SK-N-SH treated with all-trans-retinoic acid at 6 μM for 48 hours (cell line): ENCODE data around the gene NMRK2.
"Not testable (repeated sequence)": the region's sequence is repeated elsewhere in the genome, so short reads cannot be mapped to it uniquely, and the experiment has no call there.

ENCODE experiments used
- ATAC-seq: fragments of 200-7000 bp; cut with Tn5 transposase; 3 replicates; pipeline ENCODE4 v1.9.1; 2020; ENCODE audit warnings: mild to moderate bottlenecking, moderate library complexity
- ARNTL ChIP-seq: fragments of 450-650 bp; formaldehyde crosslinking; IDR thresholded peaks from 2 replicates; pipeline ENCODE4 v1.5.0; 2020; ENCODE audit warnings: low read depth, mild to moderate bottlenecking, moderate library complexity, borderline replicate concordance
- BACH2 ChIP-seq: fragments of 250-450 bp; sonication (Bioruptor Pico); IDR thresholded peaks from 2 replicates; pipeline ENCODE4 v1.9.0; 2021; ENCODE audit warnings: mild to moderate bottlenecking, borderline replicate concordance
- CSDC2 ChIP-seq: fragments of 250-450 bp; sonication (Bioruptor Pico); IDR thresholded peaks from 2 replicates; pipeline ENCODE4 v1.5.0; 2020; ENCODE audit warnings: mild to moderate bottlenecking, moderate library complexity
- ESRRG ChIP-seq: fragments of 250-450 bp; sonication (Bioruptor Pico); IDR thresholded peaks from 2 replicates; pipeline ENCODE4 v1.6.1; 2021; ENCODE audit warnings: mild to moderate bottlenecking
- GLIS3 ChIP-seq: fragments of 250-450 bp; sonication (Bioruptor Pico); IDR thresholded peaks from 2 replicates; pipeline ENCODE4 v1.5.0; 2020; ENCODE audit warnings: mild to moderate bottlenecking, moderate library complexity
- ISL1 ChIP-seq: fragments of 250-450 bp; sonication (Bioruptor Pico); IDR thresholded peaks from 2 replicates; pipeline ENCODE4 v2.1.2; 2022; ENCODE audit warnings: mild to moderate bottlenecking, moderate library complexity
- OSR1 ChIP-seq: fragments of 250-450 bp; sonication (Bioruptor Pico); IDR thresholded peaks from 2 replicates; pipeline ENCODE4 v1.8.0; 2022; ENCODE audit warnings: moderate library complexity, mild to moderate bottlenecking, inconsistent platforms
- PATZ1 ChIP-seq: fragments of 250-450 bp; sonication (Bioruptor Pico); IDR thresholded peaks from 2 replicates; pipeline ENCODE4 v1.8.0; 2020; ENCODE audit warnings: mild to moderate bottlenecking, moderate library complexity, borderline replicate concordance
- POU6F1 ChIP-seq: fragments of 250-450 bp; sonication (Bioruptor Pico); IDR thresholded peaks from 2 replicates; pipeline ENCODE4 v1.8.0; 2021; ENCODE audit warnings: low read depth, mild to moderate bottlenecking, moderate library complexity, borderline replicate concordance
- SNAI2 ChIP-seq: fragments of 250-450 bp; sonication (Bioruptor Pico); IDR thresholded peaks from 2 replicates; pipeline ENCODE4 v1.5.0; 2020; ENCODE audit warnings: mild to moderate bottlenecking, moderate library complexity
- TCF4 ChIP-seq: fragments of 250-450 bp; sonication (Bioruptor Pico); IDR thresholded peaks from 2 replicates; pipeline ENCODE4 v1.8.0; 2021; ENCODE audit warnings: mild to moderate bottlenecking, moderate library complexity, borderline replicate concordance
- TOX ChIP-seq: fragments of 250-450 bp; sonication (Bioruptor Pico); IDR thresholded peaks from 2 replicates; pipeline ENCODE4 v1.8.0; 2021; ENCODE audit warnings: mild to moderate bottlenecking, moderate library complexity, borderline replicate concordance
- ZC3H10 ChIP-seq: fragments of 250-450 bp; sonication (Bioruptor Pico); IDR thresholded peaks from 2 replicates; pipeline ENCODE4 v1.5.1; 2021; ENCODE audit warnings: mild to moderate bottlenecking, moderate library complexity
- ZFP3 ChIP-seq: fragments of 250-450 bp; sonication (Bioruptor Pico); IDR thresholded peaks from 2 replicates; pipeline ENCODE4 v1.5.0; 2020; ENCODE audit warnings: mild to moderate bottlenecking, moderate library complexity
- ZNF565 ChIP-seq: fragments of 450-650 bp; formaldehyde crosslinking; conservative IDR thresholded peaks from 2 replicates; pipeline ENCODE4 v1.5.0; 2020; ENCODE audit warnings: low read depth, mild to moderate bottlenecking, moderate library complexity
- ZNF70 ChIP-seq: fragments of 450-650 bp; formaldehyde crosslinking; IDR thresholded peaks from 2 replicates; pipeline ENCODE4 v1.5.0; 2020; ENCODE audit warnings: mild to moderate bottlenecking, moderate library complexity
- TF ChIP-seq, protein P1 (sequence below): fragments of 250-450 bp; sonication (Bioruptor Pico); IDR thresholded peaks from 2 replicates; pipeline ENCODE4 v1.5.1; 2020; ENCODE audit warnings: low read depth, mild to moderate bottlenecking, moderate library complexity
- TF ChIP-seq, protein P2 (sequence below): fragments of 250-450 bp; sonication (Bioruptor Pico); IDR thresholded peaks from 2 replicates; pipeline ENCODE4 v1.5.1; 2021; ENCODE audit warnings: mild to moderate bottlenecking, moderate library complexity

NMRK2 gene

DNA sequence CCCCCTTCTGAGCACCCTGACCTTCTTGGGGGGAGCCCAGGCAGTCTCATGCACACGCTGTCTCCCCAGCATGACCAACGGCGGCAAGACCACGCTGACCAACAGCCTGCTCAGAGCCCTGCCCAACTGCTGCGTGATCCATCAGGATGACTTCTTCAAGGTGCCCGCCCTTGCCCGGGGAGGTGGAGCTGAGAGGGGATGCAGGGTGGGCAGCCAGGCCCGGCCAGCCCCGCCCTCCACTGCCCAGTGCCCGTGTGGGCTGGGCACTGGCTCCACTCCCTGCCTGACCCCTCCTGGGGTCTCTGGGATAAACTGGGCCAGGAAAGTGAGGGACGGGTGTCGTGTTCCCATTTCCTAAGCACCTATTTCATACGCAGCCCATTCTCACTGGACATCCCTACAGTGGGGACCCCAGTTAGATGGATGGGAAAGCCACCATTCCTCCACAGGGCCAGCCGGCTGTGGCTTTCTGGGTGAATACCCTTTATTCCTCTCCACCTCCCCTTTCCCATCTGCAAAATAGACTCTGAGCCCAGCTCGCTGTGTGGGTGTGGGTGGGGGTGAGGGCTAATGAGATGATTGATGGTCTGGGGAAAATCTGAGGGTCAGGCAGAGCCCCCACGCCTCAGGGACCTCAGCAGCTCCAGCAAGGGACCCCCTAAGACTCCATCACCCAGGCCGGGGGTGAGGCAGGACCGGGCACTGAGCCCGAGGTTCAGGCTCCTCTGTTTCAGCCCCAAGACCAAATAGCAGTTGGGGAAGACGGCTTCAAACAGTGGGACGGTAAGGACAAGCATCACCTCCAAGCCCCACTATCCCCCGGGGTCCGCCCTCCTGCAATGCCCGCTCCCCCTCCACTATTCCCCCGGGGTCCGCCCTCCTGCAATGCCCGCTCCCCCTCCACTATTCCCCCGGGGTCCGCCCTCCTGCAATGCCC is 3.9 kb downstream of the NMRK2 start:
- TF ChIP-seq ISL1 (CRISPR knock-in tag) (no peak), ARNTL (CRISPR knock-in tag) (no peak), ZC3H10 (CRISPR knock-in tag) (no peak), TOX (CRISPR knock-in tag) (no peak), OSR1 (CRISPR knock-in tag) (no peak), POU6F1 (CRISPR knock-in tag) (no peak)
- TF ChIP-seq, protein P1, sequence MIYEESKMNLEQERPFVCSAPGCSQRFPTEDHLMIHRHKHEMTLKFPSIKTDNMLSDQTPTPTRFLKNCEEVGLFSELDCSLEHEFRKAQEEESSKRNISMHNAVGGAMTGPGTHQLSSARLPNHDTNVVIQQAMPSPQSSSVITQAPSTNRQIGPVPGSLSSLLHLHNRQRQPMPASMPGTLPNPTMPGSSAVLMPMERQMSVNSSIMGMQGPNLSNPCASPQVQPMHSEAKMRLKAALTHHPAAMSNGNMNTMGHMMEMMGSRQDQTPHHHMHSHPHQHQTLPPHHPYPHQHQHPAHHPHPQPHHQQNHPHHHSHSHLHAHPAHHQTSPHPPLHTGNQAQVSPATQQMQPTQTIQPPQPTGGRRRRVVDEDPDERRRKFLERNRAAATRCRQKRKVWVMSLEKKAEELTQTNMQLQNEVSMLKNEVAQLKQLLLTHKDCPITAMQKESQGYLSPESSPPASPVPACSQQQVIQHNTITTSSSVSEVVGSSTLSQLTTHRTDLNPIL (CRISPR knock-in tag): no peak
- peak; percentile 41; the same call in 2 of the 3 replicates for ATAC-seq

GRCh38 chr19:3938300-3938950 is 5.6 kb downstream of the NMRK2 start:
- ATAC-seq: not testable (repeated sequence)

- TF ChIP-seq TOX (CRISPR knock-in tag): no peak
- TF ChIP-seq ZFP3: no peak
- TF ChIP-seq SNAI2 (CRISPR knock-in tag): no peak
- TF ChIP-seq, protein P2, sequence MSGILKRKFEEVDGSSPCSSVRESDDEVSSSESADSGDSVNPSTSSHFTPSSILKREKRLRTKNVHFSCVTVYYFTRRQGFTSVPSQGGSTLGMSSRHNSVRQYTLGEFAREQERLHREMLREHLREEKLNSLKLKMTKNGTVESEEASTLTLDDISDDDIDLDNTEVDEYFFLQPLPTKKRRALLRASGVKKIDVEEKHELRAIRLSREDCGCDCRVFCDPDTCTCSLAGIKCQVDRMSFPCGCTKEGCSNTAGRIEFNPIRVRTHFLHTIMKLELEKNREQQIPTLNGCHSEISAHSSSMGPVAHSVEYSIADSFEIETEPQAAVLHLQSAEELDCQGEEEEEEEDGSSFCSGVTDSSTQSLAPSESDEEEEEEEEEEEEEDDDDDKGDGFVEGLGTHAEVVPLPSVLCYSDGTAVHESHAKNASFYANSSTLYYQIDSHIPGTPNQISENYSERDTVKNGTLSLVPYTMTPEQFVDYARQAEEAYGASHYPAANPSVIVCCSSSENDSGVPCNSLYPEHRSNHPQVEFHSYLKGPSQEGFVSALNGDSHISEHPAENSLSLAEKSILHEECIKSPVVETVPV: no peak
- TF ChIP-seq ZNF565 (CRISPR knock-in tag): no peak
- TF ChIP-seq CSDC2 (CRISPR knock-in tag): no peak
- no peak for TF ChIP-seq PATZ1 (CRISPR knock-in tag)
- TF ChIP-seq BACH2: no peak
- TF ChIP-seq ESRRG: no peak
- TF ChIP-seq, protein P1 (CRISPR knock-in tag): no peak
- TF ChIP-seq OSR1 (CRISPR knock-in tag): no peak
- TF ChIP-seq GLIS3 (CRISPR knock-in tag): no peak
- no peak for TF ChIP-seq ARNTL (CRISPR knock-in tag)
- TF ChIP-seq ZNF70 (CRISPR knock-in tag): no peak
- no peak for TF ChIP-seq TCF4 (CRISPR knock-in tag)
- no peak for TF ChIP-seq ZC3H10 (CRISPR knock-in tag)
Measured at GRCh38 chr19:3942790-3943409, 10.0 kb downstream of the NMRK2 start.

More at GRCh38 chr19:3942790-3943409, 10.0 kb downstream of the NMRK2 start:
- no peak for ATAC-seq
